G401.6 (cell line): ENCODE measurements around the gene NOS1AP.
"Not testable (repeated sequence)": the region's sequence is repeated elsewhere in the genome, so short reads cannot be mapped to it uniquely, and the experiment has no call there.

Experiments used
- FAIRE-seq: peaks from 2 replicates; lab custom pipeline; 2012; peaks lifted over from hg19 to GRCh38; lab: Jason Lieb, UNC

Gene NOS1AP

GRCh38 chr1:162069334-162070093 is at the start of gene NOS1AP:
TSS of gene NOS1AP (plus strand) at chr1:162069691. CDS start at chr1:162070178, 487 bp downstream.
- FAIRE-seq: no peak

DNA sequence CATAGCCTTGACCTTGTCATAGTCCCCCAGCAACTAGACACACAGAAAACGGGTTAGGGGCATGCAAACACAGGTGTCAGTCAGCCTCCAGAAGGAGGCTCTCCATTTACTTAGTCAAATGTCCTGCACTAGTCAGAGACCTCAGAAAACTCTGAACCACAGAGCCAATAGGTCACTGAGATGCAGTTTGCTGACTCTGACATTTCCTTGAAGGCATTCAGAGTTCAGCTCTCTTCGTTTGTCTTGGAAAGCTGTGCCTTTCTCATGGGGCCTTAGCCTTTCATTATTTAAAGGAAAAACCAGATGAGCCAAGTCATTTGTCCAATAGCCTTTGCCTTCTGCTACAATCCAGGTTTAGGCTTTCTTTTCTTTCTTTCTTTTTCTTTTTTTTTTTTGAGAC is 49.3 kb upstream of the NOS1AP start:
- no peak for FAIRE-seq

- FAIRE-seq: no peak
Measured at GRCh38 chr1:162021124-162021523, 48.4 kb upstream of the NOS1AP start.

DNA sequence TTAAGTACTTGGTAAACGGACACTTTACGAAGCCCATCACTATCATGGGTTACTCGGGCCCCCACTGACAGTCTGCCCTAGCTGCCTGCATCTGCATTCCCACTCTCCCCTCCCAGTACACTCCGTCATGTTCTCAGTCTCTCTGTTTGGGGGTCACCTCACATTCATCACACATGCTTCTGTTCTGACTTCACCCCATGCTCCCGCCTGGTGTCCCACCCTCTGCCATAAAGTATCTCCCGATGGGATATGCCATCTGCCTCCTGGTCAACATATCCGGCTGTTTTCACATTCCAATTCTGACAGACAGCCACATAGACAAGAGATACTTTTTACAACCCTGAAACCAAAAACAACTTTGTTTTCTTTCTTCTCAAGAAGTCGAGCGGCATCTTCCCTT is 46.9 kb upstream of the NOS1AP start:
- no peak for FAIRE-seq

GRCh38 chr1:162023181-162023546 is 46.3 kb upstream of the NOS1AP start:
- FAIRE-seq: no peak

DNA sequence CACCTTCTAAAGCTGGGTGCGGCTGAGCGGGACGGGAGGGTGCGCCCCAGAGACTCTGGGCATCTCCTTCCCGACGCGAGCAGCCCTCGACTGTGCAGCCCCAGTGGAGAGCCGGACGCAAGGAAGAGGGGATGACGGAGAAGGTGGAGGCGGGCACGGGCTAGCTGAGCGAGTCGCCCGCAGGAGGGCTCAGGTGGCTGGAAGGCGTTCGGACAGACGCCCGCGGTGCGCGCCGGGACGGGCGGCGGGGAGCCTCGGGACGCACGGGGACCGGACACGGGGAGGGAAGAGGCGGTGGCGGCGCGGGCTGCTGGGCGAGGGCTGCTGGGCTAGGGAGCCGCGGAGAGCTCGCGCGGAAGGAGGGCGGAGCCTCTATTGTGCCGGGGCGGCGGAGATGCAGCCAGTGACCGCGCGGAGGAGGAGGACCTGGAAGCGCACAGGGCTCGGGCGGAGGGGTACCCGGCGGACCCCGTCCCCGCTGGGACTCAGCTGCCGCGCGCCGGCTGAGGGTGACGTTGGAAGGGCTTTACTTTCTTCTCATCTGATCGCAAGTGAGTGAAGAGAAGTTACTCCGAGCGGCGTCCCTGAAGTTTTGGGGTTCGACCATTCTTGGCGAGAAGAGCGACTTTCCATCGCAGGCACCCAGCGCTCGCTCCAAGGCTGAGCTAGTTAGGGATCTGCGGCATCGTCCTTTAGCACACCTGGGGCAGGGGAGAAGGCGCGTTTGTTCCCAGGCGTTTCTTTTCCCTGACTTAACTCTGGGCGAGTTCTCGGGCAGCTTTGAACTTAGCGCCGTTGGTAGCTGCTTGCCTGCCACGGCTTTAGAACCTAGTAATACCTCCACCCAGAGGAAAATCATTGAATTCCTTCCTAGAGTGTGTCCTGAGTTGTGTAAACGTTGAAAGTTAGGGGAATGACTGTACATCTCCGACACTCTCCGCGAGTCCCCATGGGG is 45.7 kb upstream of the NOS1AP start, which contains the start of gene OLFML2B:
Gene OLFML2B, minus strand, starts transcription at position 323 of the 955 bp plus-strand sequence. CDS start 439 bp downstream, outside the sequence.
- no peak for FAIRE-seq

- FAIRE-seq: no peak
Measured at GRCh38 chr1:162025541-162025940, 44.0 kb upstream of the NOS1AP start.

DNA sequence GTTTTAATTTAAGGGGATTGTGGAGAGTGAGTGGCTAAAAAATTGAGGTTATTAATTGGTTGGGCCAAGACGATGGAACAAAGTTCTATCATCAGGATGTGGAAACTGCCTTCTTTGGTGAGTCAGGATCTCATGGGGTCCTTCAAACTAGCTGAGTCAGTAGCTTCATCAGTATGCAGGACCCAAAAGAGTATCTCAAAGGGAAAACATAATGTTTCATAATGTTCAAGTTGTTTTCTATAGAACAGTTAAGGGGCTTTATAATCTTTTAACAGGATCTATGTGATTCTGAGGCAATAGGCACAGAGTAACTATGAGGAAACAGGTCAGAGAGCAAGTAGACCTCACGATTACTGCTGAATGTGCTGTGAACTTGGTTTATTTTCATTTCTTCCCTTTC is 42.6 kb upstream of the NOS1AP start:
- FAIRE-seq: no peak

GRCh38 chr1:162028726-162029125 is 40.8 kb upstream of the NOS1AP start:
- no peak for FAIRE-seq

DNA sequence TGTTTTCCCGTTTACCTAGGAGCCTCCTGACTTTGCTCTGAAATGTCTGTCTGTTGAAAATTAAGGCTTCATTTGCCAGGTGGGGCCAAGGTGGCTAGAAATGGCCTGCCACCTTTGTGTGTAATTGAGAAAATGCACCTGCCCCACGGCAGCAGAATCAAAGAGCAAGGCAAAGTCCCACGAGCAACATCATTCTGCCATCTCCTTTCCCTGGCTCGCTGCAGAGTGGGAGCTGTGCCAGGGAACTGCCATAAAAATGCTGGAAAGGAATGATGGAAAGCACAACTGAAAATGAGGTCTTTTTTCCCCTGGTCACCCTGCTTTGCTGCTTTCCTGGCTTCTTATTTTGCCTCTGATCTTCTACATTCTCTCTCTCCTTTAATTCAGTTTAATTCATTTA is 40.3 kb upstream of the NOS1AP start:
- no peak for FAIRE-seq

GRCh38 chr1:162030759-162031280 is 38.7 kb upstream of the NOS1AP start:
- no peak for FAIRE-seq

DNA sequence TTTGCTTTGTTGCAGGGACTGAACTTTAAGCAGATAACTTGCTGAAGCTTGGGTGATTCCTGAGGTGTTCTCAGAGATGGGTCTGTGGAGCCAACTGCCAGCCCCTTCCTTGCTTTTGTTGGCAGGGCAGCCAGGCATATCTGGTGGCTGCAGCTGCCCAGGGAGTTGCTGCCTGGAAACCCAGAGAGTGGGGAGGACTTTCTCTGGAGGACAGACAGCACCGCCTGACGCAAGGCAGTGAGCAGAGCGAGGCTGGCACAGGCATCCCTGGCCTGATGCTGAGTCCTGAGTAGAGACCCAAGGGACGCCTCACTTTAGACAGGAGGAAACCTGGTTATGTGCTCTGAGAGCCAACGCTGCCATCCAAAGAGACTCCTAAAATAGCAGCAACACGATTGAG is 36.1 kb upstream of the NOS1AP start:
- no peak for FAIRE-seq

GRCh38 chr1:162035241-162035640 is 34.2 kb upstream of the NOS1AP start:
- no peak for FAIRE-seq

- FAIRE-seq: no peak
Measured at GRCh38 chr1:162036163-162036562, 33.3 kb upstream of the NOS1AP start.

DNA sequence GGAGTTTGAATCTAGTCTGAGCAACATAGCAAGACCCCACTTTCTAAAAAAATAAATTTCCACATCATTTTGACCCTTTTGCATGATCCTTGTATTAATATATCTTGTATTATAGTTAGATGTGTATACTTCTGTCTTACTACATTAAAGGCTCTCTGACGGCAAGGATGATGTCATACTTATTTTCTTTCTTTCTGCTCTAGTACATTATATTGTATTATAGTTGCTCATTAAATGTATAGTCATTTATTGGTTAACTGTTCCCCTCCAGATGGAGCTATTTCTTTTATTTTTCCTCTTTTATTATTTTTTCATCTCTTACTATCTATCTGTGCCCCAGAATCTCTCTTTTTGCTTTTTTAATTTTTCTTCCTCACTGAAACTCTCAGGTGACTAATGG is 30.9 kb upstream of the NOS1AP start:
- FAIRE-seq: no peak

GRCh38 chr1:162040001-162040400 is 29.5 kb upstream of the NOS1AP start:
- FAIRE-seq: no peak

DNA sequence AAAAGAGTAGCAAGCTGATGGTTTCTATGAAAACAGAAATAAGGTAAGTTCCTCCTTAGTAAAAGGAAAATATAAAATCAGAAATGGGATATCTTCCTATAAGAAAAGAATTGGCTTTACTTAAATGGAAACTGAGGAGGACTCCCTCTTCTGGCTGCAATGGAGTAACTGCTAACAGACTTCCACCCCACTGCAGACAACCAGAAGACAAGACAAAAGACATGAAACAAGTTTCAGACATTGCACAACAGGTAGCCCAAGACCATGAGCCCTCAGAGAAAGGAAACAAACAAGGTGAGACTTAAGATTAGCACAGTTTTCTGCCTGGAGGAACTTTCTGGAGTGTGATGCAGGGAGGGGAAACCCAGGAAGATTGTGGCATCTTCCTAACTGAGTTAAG is 28.8 kb upstream of the NOS1AP start:
- no peak for FAIRE-seq

DNA sequence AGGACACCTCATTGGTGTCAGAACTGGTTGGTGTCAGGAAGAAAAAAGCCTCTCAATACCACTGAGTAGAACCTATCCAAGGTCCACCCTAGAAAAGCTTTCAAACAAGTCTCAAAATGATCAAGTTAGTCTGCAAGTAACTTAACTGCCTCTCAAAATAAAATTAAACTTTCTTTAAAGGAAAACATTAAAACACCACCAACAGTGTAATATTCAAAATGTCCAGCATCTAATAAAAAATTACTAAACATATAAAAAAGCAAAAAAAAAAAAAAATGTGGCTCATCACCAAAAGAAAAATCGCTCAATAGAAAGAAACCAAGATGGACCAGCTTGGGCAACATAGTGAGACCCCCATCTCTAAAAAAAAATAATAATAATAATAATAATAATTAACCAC is 27.1 kb upstream of the NOS1AP start:
- FAIRE-seq: no peak

DNA sequence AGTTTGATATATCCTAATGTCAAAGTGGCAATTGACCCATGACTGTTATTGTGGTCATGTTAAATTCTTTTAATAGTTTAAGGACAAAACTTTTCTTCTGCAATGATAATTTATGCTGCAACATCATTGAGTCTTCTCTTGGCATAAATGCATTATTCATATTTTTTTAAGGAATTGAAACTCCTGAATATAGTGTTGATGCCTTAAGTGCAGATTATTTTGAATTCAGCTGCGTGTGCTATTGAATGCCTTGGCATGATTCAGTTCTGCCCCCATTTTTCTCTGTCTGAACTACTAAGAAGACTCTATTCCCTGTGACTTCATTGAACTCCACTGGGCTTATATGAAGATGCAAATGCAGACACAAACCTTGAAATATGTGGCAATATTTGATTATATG is 22.6 kb upstream of the NOS1AP start:
- no peak for FAIRE-seq

DNA sequence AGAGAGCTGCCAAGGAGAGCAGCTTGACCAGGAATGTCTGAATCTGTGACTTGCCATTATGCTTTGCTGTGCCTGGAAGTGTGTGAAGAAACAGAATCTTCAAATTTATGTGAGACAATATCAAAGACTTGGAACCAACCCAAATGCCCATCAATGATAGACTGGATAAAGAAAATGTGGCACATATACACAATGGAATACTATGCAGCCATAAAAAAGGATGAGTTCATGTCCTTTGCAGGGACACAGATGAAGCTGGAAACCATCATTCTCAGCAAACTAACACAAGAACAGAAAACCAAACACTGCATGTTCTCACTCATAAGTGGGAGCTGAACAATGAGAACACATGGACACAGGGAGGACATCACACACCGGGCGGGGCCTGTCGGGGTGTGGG is 15.5 kb upstream of the NOS1AP start:
- FAIRE-seq: not testable (repeated sequence)

GRCh38 chr1:162055062-162055461 is 14.4 kb upstream of the NOS1AP start:
- no peak for FAIRE-seq

DNA sequence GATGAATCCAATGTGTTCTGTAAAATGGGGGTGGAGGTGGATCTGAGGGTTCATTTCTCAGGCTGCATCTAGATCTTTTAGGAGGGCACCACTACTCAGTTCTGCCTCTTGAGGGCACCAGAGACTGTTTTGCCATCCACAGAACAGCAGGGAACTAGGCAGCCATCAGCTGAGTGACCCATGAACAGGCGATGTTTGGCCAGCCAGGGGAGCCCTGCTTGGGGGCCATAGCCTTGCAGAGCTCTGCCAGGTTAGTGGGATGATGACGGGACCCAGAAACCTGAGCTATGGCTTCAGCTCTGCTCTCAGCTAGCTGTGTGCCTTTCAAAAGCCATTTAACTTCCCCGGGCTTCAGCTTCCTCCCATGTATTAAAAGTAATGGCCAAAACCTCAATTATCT is 13.4 kb upstream of the NOS1AP start:
- no peak for FAIRE-seq

DNA sequence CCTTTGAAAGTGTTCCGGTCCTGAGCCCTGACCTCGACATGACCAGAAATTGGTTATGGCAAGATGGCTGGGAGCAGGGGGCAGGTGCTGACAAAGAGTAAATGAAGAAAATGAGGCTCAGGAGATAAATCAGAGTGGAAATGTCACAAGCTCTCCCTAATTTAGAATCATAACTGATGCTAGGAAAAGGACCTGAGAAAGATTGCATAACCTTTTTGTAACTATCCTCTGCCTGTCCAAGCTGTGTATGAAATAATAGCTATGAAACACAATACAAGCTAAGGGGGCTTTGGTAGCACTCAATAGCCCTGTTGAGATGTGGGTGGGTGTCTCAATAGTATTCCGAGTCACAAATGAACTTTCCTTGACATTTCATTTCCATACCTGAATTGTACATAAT is 12.9 kb upstream of the NOS1AP start:
- no peak for FAIRE-seq
